Neural progenitor cell (in vitro differentiated cells): Measurements from ENCODE around the gene IGLL5. TPM values are rescaled to one million over a fixed set of nuclear protein-coding genes. Genes with fewer than 3 reads are reported as not detected.
"Not testable (repeated sequence)": the region's sequence is repeated elsewhere in the genome, so short reads cannot be mapped to it uniquely, and the experiment has no call there.

Experiments used
- DNase-seq: peaks from one replicate; pipeline ENCODE4 v3.0.0-alpha.2; 2016; ENCODE audit warnings: low spot score
- H2AFZ ChIP-seq: fragments of 200-600 bp; sonication (generic); replicated peaks from 2 replicates; pipeline ENCODE4 v1.6.1; 2016; ENCODE audit warnings: antibody characterized with exemption
- H3F3A ChIP-seq: fragments of 200-600 bp; sonication (generic); 2 replicates; pipeline ENCODE4 v1.6.1; 2016; ENCODE audit warnings: antibody characterized with exemption, low read depth
- H3K27ac ChIP-seq: fragments of 200-600 bp; sonication (generic); 2 replicates; pipeline ENCODE4 v1.5.1; 2016; ENCODE audit warnings: mild to moderate bottlenecking
- H3K27me3 ChIP-seq: fragments of 200-600 bp; sonication (generic); 2 replicates; pipeline ENCODE4 v1.6.1; 2016; ENCODE audit warnings: mild to moderate bottlenecking, moderate library complexity
- H3K36me3 ChIP-seq: fragments of 200-600 bp; sonication (generic); 2 replicates; pipeline ENCODE4 v1.5.1; 2016
- H3K4me1 ChIP-seq: fragments of 200-600 bp; sonication (generic); 2 replicates; pipeline ENCODE4 v1.6.1; 2016; ENCODE audit warnings: mixed run types
- H3K4me2 ChIP-seq: fragments of 200-600 bp; sonication (generic); 2 replicates; pipeline ENCODE4 v1.6.1; 2016
- H3K4me3 ChIP-seq: fragments of 200-600 bp; sonication (generic); 2 replicates; pipeline ENCODE4 v1.5.1; 2016
- H3K79me2 ChIP-seq: fragments of 200-600 bp; sonication (generic); 2 replicates; pipeline ENCODE4 v1.6.1; 2016; ENCODE audit warnings: low read depth
- H3K9ac ChIP-seq: fragments of 200-600 bp; sonication (generic); 2 replicates; pipeline ENCODE4 v1.6.1; 2016
- H3K9me3 ChIP-seq: fragments of 200-600 bp; sonication (generic); 2 replicates; pipeline ENCODE4 v1.5.1; 2016; ENCODE audit warnings: low read depth
- H4K20me1 ChIP-seq: fragments of 200-600 bp; sonication (generic); 2 replicates; pipeline ENCODE4 v1.6.1; 2016; ENCODE audit warnings: low read depth
- H3K27ac Mint-ChIP-seq: 3 replicates; pipeline ENCODE4 v1.8.0; 2021; ENCODE audit warnings: mixed read lengths
- H3K27me3 Mint-ChIP-seq: 2 replicates; pipeline ENCODE4 v1.8.0; 2022; ENCODE audit warnings: low read depth, mild to moderate bottlenecking, inconsistent platforms, moderate library complexity, mixed read lengths; ENCODE audit not compliant: insufficient read depth
- H3K36me3 Mint-ChIP-seq: 3 replicates; pipeline ENCODE4 v1.8.0; 2021; ENCODE audit warnings: mixed read lengths
- H3K4me1 Mint-ChIP-seq: 3 replicates; pipeline ENCODE4 v1.8.0; 2021; ENCODE audit warnings: mixed read lengths
- H3K4me3 Mint-ChIP-seq: 3 replicates; pipeline ENCODE4 v1.8.0; 2021; ENCODE audit warnings: mild to moderate bottlenecking, moderate library complexity, mixed read lengths
- H3K9me3 Mint-ChIP-seq: 3 replicates; pipeline ENCODE4 v1.8.0; 2020; ENCODE audit warnings: mixed read lengths
- CTCF ChIP-seq: fragments of 200-600 bp; sonication (generic); IDR thresholded peaks from 2 replicates; pipeline ENCODE4 v1.5.1; 2017; ENCODE audit warnings: antibody characterized with exemption, mild to moderate bottlenecking
- EZH2 ChIP-seq: fragments of 200-600 bp; sonication (generic); IDR thresholded peaks from 2 replicates; pipeline ENCODE4 v1.6.1; 2017; ENCODE audit warnings: antibody characterized with exemption, mild to moderate bottlenecking, moderate library complexity
- EZH2phosphoT487 ChIP-seq: fragments of 200-600 bp; sonication (generic); IDR thresholded peaks from 2 replicates; pipeline ENCODE4 v1.6.1; 2017; ENCODE audit warnings: antibody characterized with exemption
- total RNA-seq: library from RNA; depleted of rRNA; stranded (reverse); fragments of >200 nt; gene quantifications from 2 replicates; pipeline ENCODE4 v1.2.3, GENCODE V29; 2015; ENCODE audit warnings: low replicate concordance

The IGLL5 gene
- total RNA-seq, 1 donor from 2014 or later = not detected

- TF ChIP-seq EZH2 (no peak), EZH2phosphoT487 (no peak), CTCF (no peak)
- peaks cover 8% of the 10 kb centered on the region for H3K27me3 Mint-ChIP-seq
These were observed 14.1 kb downstream of the IGLL5 start for GRCh38 chr22:22901578-22902218.

GRCh38 chr22:22902247-22903001 lies 14.8 kb downstream of the IGLL5 start:
- no peaks in the 10 kb centered on the region for H3K9me3 Mint-ChIP-seq
- H3K79me2 ChIP-seq = no peaks in the 10 kb centered on the region
- TF ChIP-seq EZH2phosphoT487 = no peak
- TF ChIP-seq CTCF = no peak
- no peak for TF ChIP-seq EZH2
- H4K20me1 ChIP-seq = no peaks in the 10 kb centered on the region
- no peaks in the 10 kb centered on the region for H3K36me3 ChIP-seq
- H3K27ac ChIP-seq = no peak overlapping the region
- no peaks in the 10 kb centered on the region for H3K4me1 ChIP-seq
- no peaks in the 10 kb centered on the region for H3K9me3 ChIP-seq
- H3F3A ChIP-seq = no peaks in the 10 kb centered on the region
- H3K4me2 ChIP-seq = no peak overlapping the region
- no peaks in the 10 kb centered on the region for H3K4me1 Mint-ChIP-seq
- H3K4me3 ChIP-seq = no peak overlapping the region
- H3K36me3 Mint-ChIP-seq = no peaks in the 10 kb centered on the region
- H2AFZ ChIP-seq = no peak overlapping the region
- H3K4me3 Mint-ChIP-seq = no peak overlapping the region
- no peak overlapping the region for H3K27ac Mint-ChIP-seq
- peaks cover 76% of the 10 kb centered on the region for H3K27me3 ChIP-seq
- DNase-seq = no peak
- peaks cover 6% of the 10 kb centered on the region for H3K27me3 Mint-ChIP-seq
- no peak overlapping the region for H3K9ac ChIP-seq

More at GRCh38 chr22:22901578-22902218, 14.1 kb downstream of the IGLL5 start:
- no peak for DNase-seq
- H2AFZ ChIP-seq = no peak overlapping the region
- no peaks in the 10 kb centered on the region for H3F3A ChIP-seq
- no peaks in the 10 kb centered on the region for H3K4me1 Mint-ChIP-seq
- no peaks in the 10 kb centered on the region for H3K9me3 ChIP-seq
- no peak overlapping the region for H3K27ac Mint-ChIP-seq
- no peaks in the 10 kb centered on the region for H3K36me3 Mint-ChIP-seq
- no peak overlapping the region for H3K4me3 Mint-ChIP-seq
- no peaks in the 10 kb centered on the region for H4K20me1 ChIP-seq
- no peaks in the 10 kb centered on the region for H3K4me1 ChIP-seq
- H3K27ac ChIP-seq = no peak overlapping the region
- H3K9ac ChIP-seq = no peak overlapping the region
- H3K27me3 ChIP-seq = peaks cover 76% of the 10 kb centered on the region
- H3K4me3 ChIP-seq = no peak overlapping the region
- H3K36me3 ChIP-seq = no peaks in the 10 kb centered on the region
- H3K4me2 ChIP-seq = no peak overlapping the region
- no peaks in the 10 kb centered on the region for H3K79me2 ChIP-seq
- no peaks in the 10 kb centered on the region for H3K9me3 Mint-ChIP-seq

GRCh38 chr22:22903355-22903777 lies 15.8 kb downstream of the IGLL5 start:
- Histone ChIP-seq H3K27me3 (peaks cover 76% of the 10 kb centered on the region), H3K79me2 (no peaks in the 10 kb centered on the region), H3K36me3 (no peaks in the 10 kb centered on the region), H3K27ac (no peak overlapping the region), H3F3A (no peaks in the 10 kb centered on the region), H3K9ac (no peak overlapping the region), H3K4me2 (no peak overlapping the region), H3K9me3 (no peaks in the 10 kb centered on the region), H4K20me1 (no peaks in the 10 kb centered on the region), H2AFZ (no peak overlapping the region), H3K4me1 (no peaks in the 10 kb centered on the region), H3K4me3 (no peak overlapping the region)
- DNase-seq = no peak
- Mint-ChIP-seq H3K4me1 (no peaks in the 10 kb centered on the region), H3K4me3 (no peak overlapping the region), H3K27ac (no peak overlapping the region), H3K36me3 (no peaks in the 10 kb centered on the region), H3K9me3 (no peaks in the 10 kb centered on the region), H3K27me3 (peaks cover 5% of the 10 kb centered on the region)
- TF ChIP-seq CTCF (no peak), EZH2phosphoT487 (no peak), EZH2 (no peak)

- H3F3A ChIP-seq, H2AFZ ChIP-seq, H3K4me2 ChIP-seq, H3K4me1 ChIP-seq, H3K4me3 Mint-ChIP-seq, H4K20me1 ChIP-seq, H3K27ac Mint-ChIP-seq, H3K9ac ChIP-seq, DNase-seq, H3K9me3 ChIP-seq, H3K27me3 Mint-ChIP-seq, H3K79me2 ChIP-seq, H3K9me3 Mint-ChIP-seq, H3K36me3 Mint-ChIP-seq, H3K4me3 ChIP-seq, H3K4me1 Mint-ChIP-seq, H3K27ac ChIP-seq, H3K36me3 ChIP-seq: not testable (repeated sequence)
- peaks cover 76% of the 10 kb centered on the region for H3K27me3 ChIP-seq
These were observed 16.2 kb downstream of the IGLL5 start for GRCh38 chr22:22903781-22904192.

GRCh38 chr22:22904736-22905135 lies 17.1 kb downstream of the IGLL5 start:
- H3K36me3 Mint-ChIP-seq, H3K9ac ChIP-seq, DNase-seq, H2AFZ ChIP-seq, H3K4me3 ChIP-seq, H3K4me1 ChIP-seq, H3K79me2 ChIP-seq, H3K9me3 ChIP-seq, H3K27ac Mint-ChIP-seq, H3K9me3 Mint-ChIP-seq, H3K4me3 Mint-ChIP-seq, H3K4me1 Mint-ChIP-seq, H3K4me2 ChIP-seq, H3K36me3 ChIP-seq, H3K27me3 Mint-ChIP-seq, H3F3A ChIP-seq, H3K27ac ChIP-seq, H4K20me1 ChIP-seq: not testable (repeated sequence)
- peaks cover 79% of the 10 kb centered on the region for H3K27me3 ChIP-seq
